NCI-H1417 (cell line): ENCODE data around the gene UBQLN4.

Experiments
- DNase-seq, 3 experiments: peaks; one replicate each; lab custom pipeline; 2025; lab: John Stamatoyannopoulos, UW

Gene UBQLN4

DNA sequence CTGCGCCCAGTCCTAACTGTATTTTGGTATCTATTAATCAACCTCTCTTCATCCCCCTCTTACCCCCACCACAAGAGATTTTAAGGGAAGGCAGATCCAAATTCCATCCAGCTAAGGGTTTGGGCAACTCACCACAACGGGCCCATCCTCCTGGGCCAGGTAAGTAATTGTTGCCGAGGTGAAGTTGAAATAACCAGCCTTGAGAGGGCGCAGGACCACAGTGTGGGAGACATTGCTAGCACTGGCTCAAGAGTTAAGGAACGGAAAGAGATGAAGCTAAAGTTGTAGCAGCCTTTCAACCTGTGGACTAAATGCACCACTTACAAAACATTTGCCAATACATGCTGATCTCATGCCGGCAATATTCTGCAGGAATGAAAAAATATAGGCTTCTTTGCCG is 38.8 kb downstream of the UBQLN4 start:
- no peak for DNase-seq

DNA sequence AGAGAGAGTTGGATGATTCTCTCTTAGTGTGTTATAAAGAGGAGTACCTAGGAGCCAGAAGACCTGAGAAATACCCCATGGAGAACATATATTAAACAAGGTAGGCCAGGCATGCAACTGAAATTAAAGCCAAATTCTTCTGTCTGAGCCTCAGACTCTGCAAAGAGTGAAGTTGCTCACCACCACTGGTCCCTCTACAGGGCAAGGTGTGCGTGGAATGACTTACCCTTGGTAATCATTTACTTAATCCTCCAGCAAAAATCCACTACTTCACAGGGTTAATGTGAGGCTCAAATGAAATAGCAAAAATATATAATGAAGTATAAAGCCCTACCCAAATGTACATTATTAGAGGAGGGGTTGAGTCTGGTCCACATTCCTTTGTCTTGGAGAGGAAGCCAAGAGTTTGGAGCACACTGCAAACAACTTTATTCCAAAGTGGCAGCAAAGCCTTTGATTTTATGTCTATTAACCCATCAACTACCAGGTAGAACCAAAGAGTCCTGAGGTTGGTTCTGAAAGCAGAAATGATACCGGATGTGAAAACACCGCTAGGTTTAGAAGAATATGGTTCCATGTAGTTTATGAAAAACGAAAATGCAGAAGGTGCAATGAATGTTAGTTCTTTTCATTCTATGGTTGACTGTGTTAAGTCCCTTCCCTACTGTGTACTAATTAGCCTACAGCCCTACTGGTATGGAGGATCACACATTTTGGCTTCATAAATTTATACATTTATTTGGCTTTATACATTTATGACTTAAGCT is 41.4 kb downstream of the UBQLN4 start:
- no peak for DNase-seq

DNA sequence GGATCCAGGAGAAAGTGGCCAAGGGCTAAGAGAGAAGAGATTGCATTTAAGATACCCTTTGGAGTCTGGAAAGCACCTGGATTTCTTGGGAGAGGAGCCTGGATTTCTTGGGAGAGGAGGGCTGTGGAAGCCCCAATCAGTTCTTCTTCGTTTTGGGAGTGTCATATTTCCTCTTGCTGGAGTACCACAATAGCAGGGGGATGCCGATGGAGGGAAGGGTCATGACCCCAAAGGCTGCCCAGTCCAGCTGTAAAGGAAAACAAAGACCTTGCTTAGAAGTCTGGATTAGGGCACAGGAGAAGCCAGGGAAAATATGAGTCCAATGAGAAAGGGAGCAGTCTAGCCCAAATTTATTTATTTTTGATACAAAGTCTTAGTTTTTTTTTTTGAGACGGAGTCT is 44.2 kb downstream of the UBQLN4 start:
- no peak for DNase-seq

DNA sequence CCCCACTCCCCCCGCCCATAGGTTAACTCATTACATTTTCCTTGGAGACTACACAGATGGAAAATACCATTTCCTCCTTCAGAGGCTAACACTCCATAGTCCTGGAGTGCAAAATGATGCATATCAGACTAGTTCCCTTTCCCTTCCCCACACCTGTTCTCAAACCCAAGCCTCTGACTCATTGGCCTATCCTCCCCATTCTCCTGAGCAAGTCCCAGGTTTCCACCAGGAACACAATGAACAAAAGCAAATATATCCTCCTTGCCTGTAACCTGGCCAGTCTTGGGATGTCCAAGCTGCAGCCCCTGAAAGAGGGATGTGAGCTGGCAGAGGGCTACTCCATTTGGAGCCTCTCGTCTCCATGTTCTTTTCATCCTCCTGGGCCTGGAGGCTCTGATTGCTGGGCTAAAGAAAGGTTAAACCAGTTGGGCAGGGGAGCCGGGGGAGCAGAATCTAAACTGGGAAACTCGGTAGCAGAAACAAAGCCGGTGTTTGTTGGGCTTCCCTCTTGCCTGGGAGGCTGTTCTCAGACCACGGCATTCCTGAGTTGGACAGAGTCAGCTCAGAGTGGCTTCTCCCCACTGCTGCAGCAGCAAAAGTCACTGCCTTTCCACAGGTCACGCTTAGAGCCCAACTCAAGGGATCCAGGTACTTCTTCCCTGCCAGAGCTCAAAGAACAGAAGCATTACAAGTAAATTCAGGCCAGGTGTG is 46.8 kb downstream of the UBQLN4 start:
- DNase-seq = no peak

DNA sequence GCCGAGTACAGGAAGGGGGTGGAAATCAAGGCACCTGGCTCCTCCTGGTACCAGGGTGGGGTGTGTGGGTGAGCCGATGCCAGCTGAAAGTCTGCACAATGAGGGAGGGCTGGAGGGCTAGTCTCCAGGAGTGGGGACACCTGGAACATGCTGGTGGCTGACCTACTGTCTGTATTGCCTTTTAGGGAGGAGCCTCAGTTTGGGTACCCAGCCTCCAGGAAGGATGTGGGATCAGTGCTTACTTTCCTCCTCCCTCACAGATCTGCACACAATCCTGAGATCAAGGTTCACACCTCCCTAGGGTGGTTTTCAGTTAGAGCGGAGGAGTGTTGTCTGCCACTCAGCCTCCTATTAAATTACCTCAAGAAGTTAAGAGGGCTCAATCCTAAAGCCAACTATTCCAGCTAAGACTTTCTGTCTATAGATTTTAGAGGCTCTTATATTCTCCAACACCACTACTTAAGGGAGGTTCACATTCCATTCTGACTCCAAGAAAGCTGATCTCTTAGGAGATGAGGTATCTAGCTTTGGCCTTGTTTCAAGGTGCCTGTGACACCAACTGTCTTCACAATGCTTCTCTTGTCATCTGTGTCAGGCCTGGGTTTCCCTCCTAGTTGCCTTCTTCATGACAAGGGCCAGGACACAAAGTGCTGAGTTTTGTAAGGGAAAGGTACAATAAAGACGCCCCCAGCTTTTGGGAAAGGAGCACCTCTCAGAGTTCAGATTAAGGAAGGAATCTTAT is 48.6 kb downstream of the UBQLN4 start:
- no peak for DNase-seq

DNA sequence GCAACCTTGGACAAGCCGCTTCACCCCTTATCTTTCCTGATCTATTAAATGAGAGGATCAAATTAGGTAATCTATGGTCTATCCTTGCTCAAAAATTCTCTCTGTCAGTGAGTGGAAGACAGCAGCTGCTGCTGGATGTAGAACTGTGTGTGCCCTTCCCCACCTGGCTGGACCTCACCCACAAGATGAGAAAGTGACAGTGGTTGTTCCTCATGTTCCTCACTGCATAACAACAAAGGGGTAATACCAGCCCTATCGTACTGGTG is 49.7 kb downstream of the UBQLN4 start:
- DNase-seq = no peak

DNA sequence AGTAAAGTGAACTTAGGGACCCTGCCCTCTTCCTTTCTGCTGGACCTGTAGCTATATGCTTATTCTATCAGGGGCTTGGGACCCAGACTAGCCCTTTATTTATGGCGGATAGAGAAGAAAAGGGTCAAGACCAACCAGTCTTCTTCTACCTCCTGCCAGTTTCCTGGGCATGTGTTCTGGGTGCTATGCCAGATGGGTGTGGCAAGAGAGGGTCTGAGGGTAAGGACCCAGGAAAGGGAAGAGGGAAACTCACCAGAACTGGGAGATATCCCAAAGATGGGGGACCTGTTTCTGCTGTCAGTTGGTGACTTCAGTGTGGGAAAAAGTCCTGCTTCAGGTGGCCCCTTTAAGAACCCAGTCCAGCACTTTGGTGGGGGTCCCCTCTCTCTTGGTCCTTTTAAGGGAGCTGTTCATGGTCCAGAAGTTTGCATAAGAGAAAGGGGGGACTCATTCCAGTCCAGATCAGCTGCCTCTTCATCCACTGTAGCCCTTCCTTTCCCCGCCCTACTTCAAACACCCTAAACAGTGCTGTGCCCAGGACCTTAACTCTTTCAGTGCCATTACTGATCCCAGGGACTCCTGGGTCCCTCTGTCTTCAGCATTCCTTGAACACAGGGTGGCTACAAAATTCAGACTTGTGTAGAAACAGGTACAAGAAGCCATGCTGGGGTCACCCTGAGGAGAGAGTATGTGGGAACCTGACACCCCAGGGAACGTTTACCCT is 51.2 kb downstream of the UBQLN4 start:
- no peak for DNase-seq

DNA sequence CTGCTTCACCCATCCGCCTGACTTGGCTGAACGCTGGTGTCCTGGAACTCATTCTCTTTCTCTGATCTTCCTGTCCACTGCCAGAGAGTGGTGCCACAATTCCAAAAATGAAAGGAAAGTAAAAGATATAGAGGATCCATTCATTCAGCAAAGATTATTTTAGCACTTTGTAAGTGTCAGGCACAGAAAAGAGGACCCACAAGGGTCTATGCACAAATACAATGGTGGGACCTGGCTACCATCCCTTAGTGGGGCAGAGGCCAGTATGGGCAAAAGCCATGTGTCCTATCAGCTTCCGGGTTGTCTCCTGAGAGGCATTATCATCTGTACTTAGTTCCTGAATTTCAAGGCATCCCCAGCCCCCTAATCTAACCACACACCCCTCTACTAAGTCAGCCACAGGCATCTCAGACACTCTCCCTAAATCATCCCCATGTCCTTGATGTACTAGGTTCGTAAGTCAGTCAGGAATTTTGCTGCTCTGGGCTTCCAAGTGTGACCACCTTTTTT is 51.9 kb downstream of the UBQLN4 start:
- no peak for DNase-seq

DNA sequence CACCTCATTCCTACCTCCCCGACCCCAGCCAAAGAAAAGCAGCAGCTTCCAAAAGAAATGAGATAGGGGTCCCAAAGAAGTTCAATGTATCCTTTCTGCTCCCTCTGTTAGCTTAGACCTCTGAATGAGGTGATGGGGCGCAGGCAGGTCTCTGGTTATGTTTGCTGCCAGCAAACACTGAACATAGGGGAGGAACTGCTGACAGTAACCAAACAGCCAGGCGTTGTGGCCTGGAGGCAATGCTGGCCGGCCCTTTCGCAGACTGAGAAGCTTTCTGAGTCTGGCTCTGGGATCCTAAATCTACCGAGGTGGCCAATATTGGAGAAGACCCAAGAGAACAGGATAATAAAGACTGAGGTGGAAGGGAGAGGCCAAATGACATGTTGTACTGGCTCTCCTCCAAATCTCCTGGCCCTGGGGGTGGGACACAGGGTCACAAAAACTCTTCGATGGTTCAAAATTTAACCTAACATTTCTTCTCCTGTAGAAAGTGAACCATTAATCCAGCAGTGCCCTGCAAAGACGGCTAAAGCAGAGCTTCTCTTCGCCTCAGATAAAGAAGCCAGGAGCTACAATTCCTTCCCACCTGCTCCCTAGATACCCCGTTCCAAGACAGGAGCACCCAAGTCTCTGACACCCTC is 52.5 kb downstream of the UBQLN4 start:
- no peak for DNase-seq

DNA sequence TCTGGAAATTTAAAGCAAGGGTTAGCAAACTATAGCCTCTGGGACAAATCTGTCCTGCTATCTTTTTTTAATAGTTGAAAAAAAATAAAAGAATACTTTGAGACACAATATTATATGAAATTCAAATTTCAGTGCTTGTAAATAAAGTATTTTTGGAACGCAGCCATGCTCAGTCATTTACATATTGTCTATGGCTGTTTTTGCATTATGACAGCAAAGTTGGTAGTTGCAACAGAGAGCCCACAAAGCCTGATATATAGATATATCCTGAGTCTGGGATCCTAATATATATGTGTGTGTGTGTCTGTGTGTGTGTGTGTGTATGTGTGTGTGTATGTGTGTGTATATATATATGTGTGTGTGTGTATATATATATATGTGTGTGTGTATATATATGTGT is 53.6 kb downstream of the UBQLN4 start:
- no peak for DNase-seq

DNA sequence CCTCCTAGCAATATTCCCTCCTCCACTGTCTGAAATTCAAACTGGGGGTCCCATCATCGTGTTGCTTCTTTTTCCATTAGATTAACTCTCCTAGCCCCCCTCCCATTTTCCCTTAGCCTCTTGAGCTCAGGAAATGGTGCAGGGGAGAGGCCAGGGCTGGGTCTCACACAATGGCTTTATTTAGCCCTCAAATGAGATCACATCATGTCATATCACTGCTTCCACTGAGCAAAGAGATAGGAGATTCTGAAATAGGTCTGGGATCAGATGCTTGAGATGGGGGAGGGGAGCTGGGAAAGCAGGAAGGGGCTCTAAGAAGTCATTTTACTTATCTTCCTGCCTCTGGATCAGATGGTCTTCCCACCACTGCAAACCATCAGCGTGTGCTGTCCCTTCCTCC is 57.4 kb downstream of the UBQLN4 start:
- DNase-seq = no peak

DNA sequence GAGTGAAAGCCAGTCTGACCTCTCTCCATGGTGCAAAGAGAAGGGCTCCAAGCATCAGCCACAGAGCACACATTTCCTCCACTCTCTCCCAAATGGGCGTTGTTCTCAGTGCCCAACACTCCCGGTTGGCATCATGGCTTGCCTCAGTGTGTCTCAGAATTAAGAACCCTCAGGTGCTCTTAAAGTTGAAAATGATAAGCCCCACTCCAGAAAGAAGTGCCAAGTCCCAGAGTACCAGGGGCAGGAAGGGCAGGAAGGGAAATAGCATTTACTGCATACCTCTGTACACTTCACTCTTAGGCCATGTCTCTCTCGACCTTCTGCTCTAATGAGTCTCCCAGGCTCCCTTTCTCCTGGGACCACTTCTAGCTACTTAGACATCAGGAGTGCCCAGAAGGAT is 60.0 kb downstream of the UBQLN4 start:
- no peak for DNase-seq

DNA sequence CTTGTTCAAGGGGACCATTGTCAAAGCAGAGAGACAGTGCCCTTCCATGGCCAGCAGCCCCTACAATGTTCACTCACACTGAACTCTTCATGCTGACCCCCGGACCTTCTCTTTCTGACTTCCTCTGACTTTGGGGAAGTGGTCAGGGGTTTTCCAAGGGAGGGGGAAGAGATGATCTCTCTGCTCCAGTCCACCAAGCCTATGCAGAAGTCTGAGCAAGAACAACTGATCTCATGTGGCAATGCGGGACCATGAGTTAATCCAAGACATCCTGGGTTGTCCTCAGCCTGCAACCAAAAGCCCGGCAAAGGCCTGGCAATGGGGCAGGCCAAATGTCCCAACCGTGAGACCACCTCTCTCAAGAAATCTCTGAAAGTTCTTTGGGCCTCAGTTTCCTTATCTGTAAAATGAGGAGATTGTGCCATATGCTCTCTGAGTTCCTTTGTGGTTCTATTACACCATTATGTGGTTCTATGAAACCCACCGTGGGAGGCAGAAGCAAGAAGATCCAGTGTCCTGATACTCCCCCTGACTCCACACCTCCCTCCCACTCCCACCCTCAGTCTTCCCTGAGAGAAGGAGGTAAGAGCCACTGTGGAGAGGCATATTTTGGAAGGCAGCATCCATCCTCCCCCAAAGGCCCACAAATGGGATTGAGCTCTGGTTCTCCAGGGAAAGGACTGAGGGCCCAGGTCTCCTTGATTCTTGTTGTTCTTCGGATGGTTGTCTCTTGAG is 63.4 kb downstream of the UBQLN4 start:
- DNase-seq = no peak

DNA sequence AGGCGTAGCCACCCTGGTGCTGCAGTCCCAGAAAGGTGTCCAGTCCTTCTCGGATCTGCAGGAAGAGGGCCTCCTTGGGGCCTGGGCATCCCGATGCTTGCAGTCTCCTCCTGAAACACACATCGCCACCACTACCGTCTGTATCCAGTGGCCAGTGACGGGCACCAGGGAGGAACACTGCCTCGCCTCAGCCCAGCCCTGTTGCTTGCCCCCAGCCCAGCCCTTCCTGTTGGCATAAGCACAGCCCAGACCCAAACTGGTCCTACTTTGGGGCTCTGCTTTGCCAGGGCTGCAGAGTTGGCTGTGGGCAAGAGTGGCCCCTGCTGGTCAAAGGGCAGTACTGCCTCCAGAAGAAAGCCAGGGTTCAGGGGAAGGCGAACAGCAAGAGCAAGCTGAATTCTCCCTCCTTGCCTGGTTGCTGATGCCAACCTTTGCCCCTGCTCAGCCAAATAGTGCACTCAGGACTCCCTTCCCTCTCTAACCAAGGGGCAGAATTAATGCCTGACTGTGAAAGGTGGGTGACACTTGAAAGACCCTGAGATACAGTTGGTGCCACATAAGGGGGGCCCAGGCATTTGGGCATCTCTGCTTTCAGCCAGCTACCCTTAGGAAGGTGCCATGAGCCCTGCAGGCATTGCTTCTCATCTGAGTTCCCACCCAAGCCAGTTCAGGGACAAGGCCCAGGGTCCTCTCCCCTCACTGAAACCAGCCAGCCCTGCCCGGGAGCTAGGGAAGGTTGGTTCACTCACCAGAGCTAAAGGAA is 64.2 kb downstream of the UBQLN4 start:
- DNase-seq = peak; percentile 59 to 81 (median 79)
